HL-60 (cell line): ENCODE results near the gene MYO1E.

Experiments
- GABPA ChIP-seq: IDR thresholded peaks from 2 replicates; pipeline ENCODE4 v1.6.1; 2012; ENCODE audit warnings: low read depth
- POLR2AphosphoS5 ChIP-seq: IDR thresholded peaks from 2 replicates; pipeline ENCODE4 v1.6.1; 2012; ENCODE audit warnings: low read depth
- SPI1 ChIP-seq: IDR thresholded peaks from 2 replicates; pipeline ENCODE4 v1.6.1; 2012; ENCODE audit warnings: low read depth, mild to moderate bottlenecking, borderline replicate concordance
- TF ChIP-seq, protein P1 (sequence below): IDR thresholded peaks from one replicate; pipeline ENCODE4 v1.5.1; 2011; ENCODE audit warnings: low read length, control low read depth, inconsistent platforms; ENCODE audit not compliant: insufficient read depth
- TF ChIP-seq, protein P2 (sequence below): IDR thresholded peaks from 2 replicates; pipeline ENCODE4 v1.6.1; 2012; ENCODE audit warnings: low read depth; ENCODE audit not compliant: insufficient replicate concordance

DNA sequence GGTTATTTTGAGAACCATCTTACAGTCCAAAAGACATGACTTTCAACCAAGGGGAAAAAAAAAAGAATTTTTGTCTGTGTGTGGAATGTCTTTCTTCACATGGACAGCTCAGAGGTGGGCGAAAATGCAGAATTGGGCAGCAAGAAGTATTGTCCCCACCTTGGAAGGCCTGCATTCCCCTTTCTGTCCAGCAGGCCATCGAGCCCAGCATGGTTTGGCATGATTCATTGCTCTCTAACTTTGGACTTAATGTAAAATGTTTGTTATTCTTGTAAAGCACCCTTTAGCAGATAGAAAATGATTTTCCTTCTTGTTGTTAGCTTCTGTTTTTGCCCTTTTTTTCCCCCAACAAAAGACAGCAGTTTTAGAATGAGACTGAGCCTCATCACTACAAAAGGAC is 12.4 kb downstream of the MYO1E start:
- TF ChIP-seq, protein P1, sequence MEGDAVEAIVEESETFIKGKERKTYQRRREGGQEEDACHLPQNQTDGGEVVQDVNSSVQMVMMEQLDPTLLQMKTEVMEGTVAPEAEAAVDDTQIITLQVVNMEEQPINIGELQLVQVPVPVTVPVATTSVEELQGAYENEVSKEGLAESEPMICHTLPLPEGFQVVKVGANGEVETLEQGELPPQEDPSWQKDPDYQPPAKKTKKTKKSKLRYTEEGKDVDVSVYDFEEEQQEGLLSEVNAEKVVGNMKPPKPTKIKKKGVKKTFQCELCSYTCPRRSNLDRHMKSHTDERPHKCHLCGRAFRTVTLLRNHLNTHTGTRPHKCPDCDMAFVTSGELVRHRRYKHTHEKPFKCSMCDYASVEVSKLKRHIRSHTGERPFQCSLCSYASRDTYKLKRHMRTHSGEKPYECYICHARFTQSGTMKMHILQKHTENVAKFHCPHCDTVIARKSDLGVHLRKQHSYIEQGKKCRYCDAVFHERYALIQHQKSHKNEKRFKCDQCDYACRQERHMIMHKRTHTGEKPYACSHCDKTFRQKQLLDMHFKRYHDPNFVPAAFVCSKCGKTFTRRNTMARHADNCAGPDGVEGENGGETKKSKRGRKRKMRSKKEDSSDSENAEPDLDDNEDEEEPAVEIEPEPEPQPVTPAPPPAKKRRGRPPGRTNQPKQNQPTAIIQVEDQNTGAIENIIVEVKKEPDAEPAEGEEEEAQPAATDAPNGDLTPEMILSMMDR = no peak
- TF ChIP-seq GABPA (no peak), SPI1 (no peak), POLR2AphosphoS5 (no peak)
- TF ChIP-seq, protein P2, sequence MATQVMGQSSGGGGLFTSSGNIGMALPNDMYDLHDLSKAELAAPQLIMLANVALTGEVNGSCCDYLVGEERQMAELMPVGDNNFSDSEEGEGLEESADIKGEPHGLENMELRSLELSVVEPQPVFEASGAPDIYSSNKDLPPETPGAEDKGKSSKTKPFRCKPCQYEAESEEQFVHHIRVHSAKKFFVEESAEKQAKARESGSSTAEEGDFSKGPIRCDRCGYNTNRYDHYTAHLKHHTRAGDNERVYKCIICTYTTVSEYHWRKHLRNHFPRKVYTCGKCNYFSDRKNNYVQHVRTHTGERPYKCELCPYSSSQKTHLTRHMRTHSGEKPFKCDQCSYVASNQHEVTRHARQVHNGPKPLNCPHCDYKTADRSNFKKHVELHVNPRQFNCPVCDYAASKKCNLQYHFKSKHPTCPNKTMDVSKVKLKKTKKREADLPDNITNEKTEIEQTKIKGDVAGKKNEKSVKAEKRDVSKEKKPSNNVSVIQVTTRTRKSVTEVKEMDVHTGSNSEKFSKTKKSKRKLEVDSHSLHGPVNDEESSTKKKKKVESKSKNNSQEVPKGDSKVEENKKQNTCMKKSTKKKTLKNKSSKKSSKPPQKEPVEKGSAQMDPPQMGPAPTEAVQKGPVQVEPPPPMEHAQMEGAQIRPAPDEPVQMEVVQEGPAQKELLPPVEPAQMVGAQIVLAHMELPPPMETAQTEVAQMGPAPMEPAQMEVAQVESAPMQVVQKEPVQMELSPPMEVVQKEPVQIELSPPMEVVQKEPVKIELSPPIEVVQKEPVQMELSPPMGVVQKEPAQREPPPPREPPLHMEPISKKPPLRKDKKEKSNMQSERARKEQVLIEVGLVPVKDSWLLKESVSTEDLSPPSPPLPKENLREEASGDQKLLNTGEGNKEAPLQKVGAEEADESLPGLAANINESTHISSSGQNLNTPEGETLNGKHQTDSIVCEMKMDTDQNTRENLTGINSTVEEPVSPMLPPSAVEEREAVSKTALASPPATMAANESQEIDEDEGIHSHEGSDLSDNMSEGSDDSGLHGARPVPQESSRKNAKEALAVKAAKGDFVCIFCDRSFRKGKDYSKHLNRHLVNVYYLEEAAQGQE = no peak
